Spleen (tissue), 7 donors: ENCODE results near the gene TNFSF15.

Experiments used
- CTCF ChIP-seq, 11 experiments: fragments of 200-600 bp in 7 of 11; fragments of 450-650 bp in 4 of 11; sonication (generic) in 4 of 11; IDR thresholded peaks in 8 of 11; conservative IDR thresholded peaks in 3 of 11; 1 replicate in 7 of 11; 2 replicates in 4 of 11; pipeline versions ENCODE4 v1.4.0 to v1.8.0; 2016 to 2021; ENCODE audit warnings: antibody characterized with exemption in 11 of 11, inconsistent platforms in 4 of 11, mild to moderate bottlenecking in 1 of 11
- POLR2AphosphoS5 ChIP-seq, 3 donors: sonication (generic); formaldehyde crosslinking; IDR thresholded peaks; one replicate each; pipeline ENCODE4 v1.5.1; 2017; ENCODE audit warnings: antibody characterized with exemption in 3 of 3
- donor health status: DM: no; HTN: no; CAD: no; lungs with moderate emphysema.
- donor health status: DM: no; HTN: no; CAD: no.
- donor health status: DM: no; HTN: no; CAD: no.

- no peak for TF ChIP-seq CTCF (IDR thresholded peaks at IDR 0.05 in 8 of 11, conservative IDR thresholded peaks at IDR 0.05 in 3 of 11)
- no peak for TF ChIP-seq POLR2AphosphoS5 (IDR thresholded peaks at IDR 0.05)
Observed at GRCh38 chr9:114822708-114823107, 16.9 kb upstream of the TNFSF15 start.
